Common myeloid progenitor, CD34-positive (primary cell): Measurements from ENCODE around the gene NOX5.

Source experiments
- CTCF ChIA-PET: fragments of 350-600 bp; sonication (Branson Sonifier 250); formaldehyde crosslinking; loops from one replicate; lab custom pipeline; 2021; ENCODE audit warnings: antibody characterized with exemption; lab: Charles Lee
- POLR2A ChIA-PET: fragments of 350-600 bp; sonication (Branson Sonifier 250); formaldehyde crosslinking; loops from one replicate; lab custom pipeline; 2021; ENCODE audit warnings: antibody characterized with exemption; lab: Charles Lee
- DNase-seq, 3 donors: peaks; one replicate each; pipeline versions ENCODE4 v3.0.0 to v3.0.0-alpha.2; 2013
- H3K27ac ChIP-seq, 2 experiments: 1 replicate in 1 of 2; 2 replicates in 1 of 2; pipeline ENCODE4 v1.7.0; 2013; ENCODE audit warnings: inconsistent platforms in 2 of 2, low read length in 2 of 2, mild to moderate bottlenecking in 2 of 2, low read depth in 1 of 2, moderate library complexity in 1 of 2; ENCODE audit not compliant: severe bottlenecking in 2 of 2, insufficient read depth in 1 of 2, poor library complexity in 1 of 2
- H3K27me3 ChIP-seq, 5 experiments: replicated peaks in 2 of 5; 1 replicate in 3 of 5; 2 replicates in 2 of 5; pipeline versions ENCODE4 v1.6.1 to v1.7.0; 2013; ENCODE audit warnings: low read length in 4 of 5, mild to moderate bottlenecking in 2 of 5, moderate library complexity in 2 of 5, inconsistent platforms in 1 of 5; ENCODE audit not compliant: insufficient read depth in 5 of 5, control insufficient read depth in 4 of 5
- H3K36me3 ChIP-seq, 4 experiments: 1 replicate in 2 of 4; 2 replicates in 2 of 4; pipeline versions ENCODE4 v1.6.1 to v1.7.0; 2013; ENCODE audit warnings: low read length in 3 of 4, control low read depth in 1 of 4, mild to moderate bottlenecking in 1 of 4; ENCODE audit not compliant: control insufficient read depth in 4 of 4, insufficient read depth in 4 of 4
- H3K4me1 ChIP-seq, 4 experiments: 1 replicate in 3 of 4; 2 replicates in 1 of 4; pipeline versions ENCODE4 v1.6.1 to v1.7.1; 2013; ENCODE audit warnings: low read length in 3 of 4, mild to moderate bottlenecking in 3 of 4, control low read depth in 1 of 4, inconsistent platforms in 1 of 4, moderate library complexity in 1 of 4; ENCODE audit not compliant: control insufficient read depth in 4 of 4, insufficient read depth in 4 of 4; ENCODE audit errors: control extremely low read depth in 1 of 4
- H3K4me3 ChIP-seq, 7 experiments: 1 replicate in 4 of 7; 2 replicates in 3 of 7; pipeline versions ENCODE4 v1.5.1 to v1.7.0; 2013; ENCODE audit warnings: mild to moderate bottlenecking in 7 of 7, low read length in 6 of 7, moderate library complexity in 6 of 7, inconsistent platforms in 2 of 7, low read depth in 2 of 7, control low read depth in 1 of 7; ENCODE audit not compliant: insufficient read depth in 4 of 7, control insufficient read depth in 1 of 7; ENCODE audit errors: extremely low read depth in 1 of 7
- H3K9me3 ChIP-seq, 5 experiments: 1 replicate in 4 of 5; 2 replicates in 1 of 5; pipeline versions ENCODE4 v1.6.1 to v1.7.1; 2013; ENCODE audit warnings: low read length in 4 of 5, mild to moderate bottlenecking in 2 of 5, inconsistent platforms in 1 of 5, low read depth in 1 of 5, moderate library complexity in 1 of 5; ENCODE audit not compliant: control insufficient read depth in 4 of 5, insufficient read depth in 2 of 5; ENCODE audit errors: control extremely low read depth in 1 of 5
- WGBS: methylation state at CpG from one replicate; pipeline ENCODE4 v1.1.5; 2013; ENCODE audit not compliant: insufficient coverage; 5-methylcytosine and 5-hydroxymethylcytosine counted together

Gene NOX5

GRCh38 chr15:69037482-69037881 lies 23.0 kb downstream of the NOX5 start:
- CTCF ChIA-PET, result interaction anchor here (0.8 to 1.7 kb wide), 2 partner anchors 16 to 18 kb away, joined by 3 to 4 read pairs; no protein-coding TSS in a partner anchor
- H3K9me3 ChIP-seq, result no peaks in the 10 kb centered on the region
- H3K4me3 ChIP-seq, result no peak overlapping the region
- H3K27me3 ChIP-seq, result peaks cover 0 to 3% (median 0%) of the 10 kb centered on the region in 5 experiments
- no peaks in the 10 kb centered on the region for H3K36me3 ChIP-seq
- no peak for DNase-seq
- POLR2A ChIA-PET, result no interaction called here
- H3K4me1 ChIP-seq, result no peaks in the 10 kb centered on the region
- H3K27ac ChIP-seq, result no peak overlapping the region

- 93% methylated on average over 3 of the region's 5 CpGs for WGBS
Measured at GRCh38 chr15:69037977-69038376, 23.5 kb downstream of the NOX5 start.

GRCh38 chr15:69038508-69038907 lies 24.0 kb downstream of the NOX5 start:
- ChIA-PET CTCF (interaction anchor here (0.9 to 1.0 kb wide), 2 partner anchors 8 to 16 kb away, joined by 3 to 4 read pairs; no protein-coding TSS in a partner anchor), POLR2A (no interaction called here)
- WGBS, result 98% methylated on average over 3 of the region's 3 CpGs
- H3K9me3 ChIP-seq, result no peaks in the 10 kb centered on the region
- no peaks in the 10 kb centered on the region for H3K4me1 ChIP-seq
- DNase-seq, result no peak
- no peak overlapping the region for H3K4me3 ChIP-seq
- no peaks in the 10 kb centered on the region for H3K36me3 ChIP-seq
- no peak overlapping the region for H3K27ac ChIP-seq
- peaks cover 0 to 2% (median 0%) of the 10 kb centered on the region in 5 experiments for H3K27me3 ChIP-seq

More at GRCh38 chr15:69037977-69038376, 23.5 kb downstream of the NOX5 start:
- CTCF ChIA-PET, result no interaction called here
- no peak for DNase-seq
- Histone ChIP-seq H3K4me1 (no peaks in the 10 kb centered on the region), H3K9me3 (no peaks in the 10 kb centered on the region), H3K27ac (no peak overlapping the region), H3K4me3 (no peak overlapping the region), H3K36me3 (no peaks in the 10 kb centered on the region), H3K27me3 (peaks cover 0 to 2% (median 0%) of the 10 kb centered on the region in 5 experiments)
- POLR2A ChIA-PET, result no interaction called here

GRCh38 chr15:69039516-69040225 lies 25.2 kb downstream of the NOX5 start:
- ChIA-PET POLR2A (no interaction called here), CTCF (interaction anchor here (1.0 to 1.7 kb wide), 2 partner anchors 9 to 17 kb away, joined by 3 to 4 read pairs; no protein-coding TSS in a partner anchor)
- DNase-seq, result no peak
- Histone ChIP-seq H3K36me3 (no peaks in the 10 kb centered on the region), H3K4me3 (no peak overlapping the region), H3K9me3 (no peaks in the 10 kb centered on the region), H3K27ac (no peak overlapping the region), H3K4me1 (no peaks in the 10 kb centered on the region), H3K27me3 (peaks cover 0 to 2% (median 0%) of the 10 kb centered on the region in 5 experiments)
- 97% methylated on average over 4 of the region's 6 CpGs for WGBS

GRCh38 chr15:69042531-69042930 lies 28.0 kb downstream of the NOX5 start:
- Histone ChIP-seq H3K9me3 (no peaks in the 10 kb centered on the region), H3K4me1 (no peaks in the 10 kb centered on the region), H3K27ac (no peak overlapping the region), H3K36me3 (no peaks in the 10 kb centered on the region), H3K4me3 (no peak overlapping the region), H3K27me3 (no peaks in the 10 kb centered on the region)
- 100% methylated on average over 4 of the region's 5 CpGs for WGBS
- ChIA-PET CTCF (no interaction called here), POLR2A (no interaction called here)
- DNase-seq, result no peak

DNA sequence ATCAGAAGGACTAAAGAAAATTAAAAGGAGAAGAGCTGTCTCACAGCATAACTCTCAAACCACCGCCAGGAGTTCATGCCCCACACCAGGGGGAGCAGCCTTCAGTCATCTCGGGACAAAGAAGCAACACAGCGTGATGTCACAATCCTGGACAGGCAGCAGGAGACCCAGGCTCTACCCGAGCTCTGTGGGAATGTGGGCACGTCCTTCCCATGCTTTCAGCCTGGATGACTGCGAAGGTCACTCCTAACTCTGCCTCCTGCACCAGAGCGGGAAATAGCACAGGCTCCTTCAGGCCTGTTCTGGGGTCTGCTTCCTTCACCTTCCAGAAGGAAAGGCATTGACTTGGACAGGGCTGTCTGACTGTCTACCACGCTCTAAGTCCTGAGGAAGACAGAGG lies 31.3 kb downstream of the NOX5 start:
- H3K27me3 ChIP-seq, result no peaks in the 10 kb centered on the region
- H3K9me3 ChIP-seq, result no peaks in the 10 kb centered on the region
- H3K36me3 ChIP-seq, result no peaks in the 10 kb centered on the region
- no peak overlapping the region for H3K27ac ChIP-seq
- no peaks in the 10 kb centered on the region for H3K4me1 ChIP-seq
- ChIA-PET POLR2A (no interaction called here), CTCF (interaction anchor here (0.7 to 1.6 kb wide), 4 partner anchors 10 to 14 kb away, joined by 3 to 5 read pairs (median 3); no protein-coding TSS in a partner anchor)
- 98% methylated on average over 6 of the region's 8 CpGs for WGBS
- no peak for DNase-seq
- H3K4me3 ChIP-seq, result no peak overlapping the region

GRCh38 chr15:69046781-69047180 lies 32.3 kb downstream of the NOX5 start:
- H3K36me3 ChIP-seq, result no peaks in the 10 kb centered on the region
- ChIA-PET POLR2A (interaction anchor here (0.6 kb wide), 1 partner anchor 138 kb away, joined by 3 read pairs; no protein-coding TSS in a partner anchor), CTCF (interaction anchor here (0.7 to 1.6 kb wide), 4 partner anchors 11 to 13 kb away, joined by 3 to 5 read pairs (median 3); no protein-coding TSS in a partner anchor)
- no peaks in the 10 kb centered on the region for H3K4me1 ChIP-seq
- no peak overlapping the region for H3K4me3 ChIP-seq
- H3K27me3 ChIP-seq, result no peaks in the 10 kb centered on the region
- no peaks in the 10 kb centered on the region for H3K9me3 ChIP-seq
- WGBS, result 81% methylated on average over 4 of the region's 5 CpGs
- H3K27ac ChIP-seq, result no peak overlapping the region
- DNase-seq, result no peak
